Uterine smooth muscle cell (primary cell): ENCODE measurements around the gene ABCA2. TPM values are rescaled to one million over a fixed set of nuclear protein-coding genes. Genes with fewer than 3 reads are reported as not detected.

Experiments used
- total RNA-seq: library from RNA; depleted of rRNA; stranded (reverse); fragments of >200 nt; gene quantifications from 2 replicates; pipeline ENCODE4 v1.2.3, GENCODE V29; 2014

Gene ABCA2
- total RNA-seq, result 19.0 and 31.7 TPM in 2 replicates

GRCh38 chr9:137027369-137028262, at the start of gene ABCA2:
Gene ABCA2, minus strand, starts transcription at chr9:137028237. Its CDS starts 97 bp downstream, at chr9:137028140.

GRCh38 chr9:137077010-137077747, 49.1 kb upstream of the ABCA2 start, which contains the start of gene UAP1L1:
Gene UAP1L1, plus strand, starts transcription at chr9:137077517. Its CDS starts 16 bp downstream, at chr9:137077533.

GRCh38 chr9:137070201-137070905, 42.3 kb upstream of the ABCA2 start, which contains the start of gene SAPCD2:
Gene SAPCD2, minus strand, starts transcription at chr9:137070557. Its CDS starts 97 bp downstream, at chr9:137070460.

GRCh38 chr9:137053944-137054931, 26.2 kb upstream of the ABCA2 start, which contains the start of gene ENTPD2:
Gene ENTPD2, minus strand, starts transcription at chr9:137054061. Its CDS starts 64 bp downstream, at chr9:137053997.

GRCh38 chr9:137046088-137046787, 18.2 kb upstream of the ABCA2 start, which contains the start of gene NPDC1:
Gene NPDC1, minus strand, starts transcription at chr9:137046177. Its CDS starts 188 bp downstream, at chr9:137045989.

GRCh38 chr9:137031904-137032640, 4.0 kb upstream of the ABCA2 start, which contains the start of gene FUT7:
Gene FUT7, minus strand, starts transcription at chr9:137032088. Its CDS starts 97 bp downstream, at chr9:137031991.

GRCh38 chr9:136996361-136997292, 31.4 kb downstream of the ABCA2 start, which contains the start of gene CLIC3:
Gene CLIC3, minus strand, starts transcription at chr9:136996568. Its CDS starts 25 bp downstream, at chr9:136996543.

GRCh38 chr9:136991993-136992818, 35.8 kb downstream of the ABCA2 start, which contains the start of gene PAXX:
Gene PAXX, plus strand, starts transcription at chr9:136992422. Its CDS starts 22 bp downstream, at chr9:136992444.

GRCh38 chr9:136982232-136983051, 45.6 kb downstream of the ABCA2 start, which contains the start of gene LCNL1:
Gene LCNL1, plus strand, starts transcription at chr9:136982993. Its CDS starts 594 bp downstream, at chr9:136983587.

GRCh38 chr9:136977223-136977622, 50.8 kb downstream of the ABCA2 start, which contains the start of gene PTGDS:
Gene PTGDS, plus strand, starts transcription at chr9:136977504. Its CDS starts 75 bp downstream, at chr9:136977579.

Other genes with a start within 250 kb of the ABCA2 start
- gene TMEM141, start 236.9 kb downstream of the ABCA2 start, total RNA-seq, result 52.2 and 62.0 TPM in 2 replicates
- 0.37 TPM in 1 of 2 replicates, not detected in the other for gene CCDC183, start 231.9 kb downstream of the ABCA2 start, total RNA-seq
- gene RABL6, start 220.3 kb downstream of the ABCA2 start, total RNA-seq, result 66.7 and 87.5 TPM in 2 replicates
- 1.4 and 3.5 TPM in 2 replicates for gene AJM1, start 185.8 kb downstream of the ABCA2 start, total RNA-seq
- gene PHPT1, start 178.8 kb downstream of the ABCA2 start, total RNA-seq, result 44.4 and 70.9 TPM in 2 replicates
- gene MAMDC4, start 175.9 kb downstream of the ABCA2 start, total RNA-seq, result 1.1 and 3.1 TPM in 2 replicates
- 265 and 280 TPM in 2 replicates for gene EDF1, start 161.9 kb downstream of the ABCA2 start, total RNA-seq
- 9.6 and 16.3 TPM in 2 replicates for gene TRAF2, start 141.7 kb downstream of the ABCA2 start, total RNA-seq
- 167 and 192 TPM in 2 replicates for gene FBXW5, start 83.5 kb downstream of the ABCA2 start, total RNA-seq
- 0.37 TPM in 1 of 2 replicates, not detected in the other for gene C8G, start 83.0 kb downstream of the ABCA2 start, total RNA-seq
- 0.12 TPM in 1 of 2 replicates, not detected in the other for gene LCN12, start 76.0 kb downstream of the ABCA2 start, total RNA-seq
- 1.2 and 40.7 TPM in 2 replicates for gene PTGDS, start 50.7 kb downstream of the ABCA2 start, total RNA-seq
- 0.66 and 6.4 TPM in 2 replicates for gene LCNL1, start 45.2 kb downstream of the ABCA2 start, total RNA-seq
- gene PAXX, start 35.8 kb downstream of the ABCA2 start, total RNA-seq, result 23.9 and 25.1 TPM in 2 replicates
- 0.55 and 3.0 TPM in 2 replicates for gene CLIC3, start 31.7 kb downstream of the ABCA2 start, total RNA-seq
- not detected in 2 replicates for gene FUT7, start 3.9 kb upstream of the ABCA2 start, total RNA-seq
- 13.3 and 20.9 TPM in 2 replicates for gene NPDC1, start 17.9 kb upstream of the ABCA2 start, total RNA-seq
- not detected in 2 replicates for gene ENTPD2, start 25.8 kb upstream of the ABCA2 start, total RNA-seq
- gene SAPCD2, start 42.3 kb upstream of the ABCA2 start, total RNA-seq, result 7.1 and 18.6 TPM in 2 replicates
- 28.3 and 33.1 TPM in 2 replicates for gene UAP1L1, start 49.3 kb upstream of the ABCA2 start, total RNA-seq
- gene MAN1B1, start 58.7 kb upstream of the ABCA2 start, total RNA-seq, result 73.2 and 128 TPM in 2 replicates
- gene DPP7, start 86.5 kb upstream of the ABCA2 start, total RNA-seq, result 45.3 and 86.1 TPM in 2 replicates
- gene GRIN1, start 110.9 kb upstream of the ABCA2 start, total RNA-seq, result under 0.01 and 0.11 TPM in 2 replicates
- not detected in 2 replicates for gene LRRC26, start 141.8 kb upstream of the ABCA2 start, total RNA-seq
- 0.25 TPM in 1 of 2 replicates, not detected in the other for gene TMEM210, start 143.8 kb upstream of the ABCA2 start, total RNA-seq
- gene ANAPC2, start 160.3 kb upstream of the ABCA2 start, total RNA-seq, result 29.9 and 34.0 TPM in 2 replicates
- gene SSNA1, start 160.4 kb upstream of the ABCA2 start, total RNA-seq, result 60.9 and 82.4 TPM in 2 replicates
- gene TPRN, start 172.5 kb upstream of the ABCA2 start, total RNA-seq, result 6.8 and 8.7 TPM in 2 replicates
- 37.1 and 41.5 TPM in 2 replicates for gene TMEM203, start 177.4 kb upstream of the ABCA2 start, total RNA-seq
- gene NDOR1, start 177.5 kb upstream of the ABCA2 start, total RNA-seq, result 2.6 and 4.8 TPM in 2 replicates
- 0.11 and 0.25 TPM in 2 replicates for gene RNF208, start 194.0 kb upstream of the ABCA2 start, total RNA-seq
- 0.55 and 0.62 TPM in 2 replicates for gene CYSRT1, start 196.9 kb upstream of the ABCA2 start, total RNA-seq
- 0.11 TPM in 1 of 2 replicates, not detected in the other for gene RNF224, start 199.3 kb upstream of the ABCA2 start, total RNA-seq
- not detected in 2 replicates for gene SLC34A3, start 202.7 kb upstream of the ABCA2 start, total RNA-seq
- gene TUBB4B, start 213.1 kb upstream of the ABCA2 start, total RNA-seq, result 153 and 473 TPM in 2 replicates
- not detected in 2 replicates for gene STPG3, start 223.0 kb upstream of the ABCA2 start, total RNA-seq
- 60.7 and 75.9 TPM in 2 replicates for gene NELFB, start 227.1 kb upstream of the ABCA2 start, total RNA-seq
- gene TOR4A, start 249.5 kb upstream of the ABCA2 start, total RNA-seq, result 34.0 and 38.7 TPM in 2 replicates